Skeletal muscle cell (primary cell): ENCODE measurements around the gene EXPH5.

ENCODE experiments used
- DNase-seq: peaks from one replicate; pipeline ENCODE4 v3.0.0-alpha.2; 2010; ENCODE audit warnings: low read depth
- H3K4me3 ChIP-seq: 2 replicates; pipeline ENCODE4 v1.5.1; 2011; ENCODE audit warnings: low read depth, mild to moderate bottlenecking, control low read depth, low read length, moderate library complexity

The EXPH5 gene

DNA sequence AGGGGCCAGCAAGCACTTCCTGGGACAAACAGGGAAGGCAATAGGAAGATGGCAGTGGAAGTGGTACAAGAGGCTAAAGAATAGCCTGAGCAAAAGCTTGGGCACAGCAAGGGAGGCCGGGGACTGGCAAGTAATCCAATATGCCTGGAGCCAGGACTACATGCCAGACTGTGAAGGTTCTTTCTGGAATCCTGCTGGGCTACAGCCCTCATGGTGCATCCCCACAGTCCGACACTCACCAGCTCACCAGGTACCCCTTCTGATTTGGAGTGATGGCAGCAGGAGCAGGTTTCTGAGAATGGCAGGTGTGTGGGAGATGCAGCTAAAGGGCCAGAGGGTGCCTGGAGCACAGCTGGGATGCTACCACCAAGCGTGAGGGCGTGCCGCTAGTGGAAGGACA is 63.1 kb downstream of the EXPH5 start:
- no peak for DNase-seq
- no peak overlapping the region for H3K4me3 ChIP-seq

DNA sequence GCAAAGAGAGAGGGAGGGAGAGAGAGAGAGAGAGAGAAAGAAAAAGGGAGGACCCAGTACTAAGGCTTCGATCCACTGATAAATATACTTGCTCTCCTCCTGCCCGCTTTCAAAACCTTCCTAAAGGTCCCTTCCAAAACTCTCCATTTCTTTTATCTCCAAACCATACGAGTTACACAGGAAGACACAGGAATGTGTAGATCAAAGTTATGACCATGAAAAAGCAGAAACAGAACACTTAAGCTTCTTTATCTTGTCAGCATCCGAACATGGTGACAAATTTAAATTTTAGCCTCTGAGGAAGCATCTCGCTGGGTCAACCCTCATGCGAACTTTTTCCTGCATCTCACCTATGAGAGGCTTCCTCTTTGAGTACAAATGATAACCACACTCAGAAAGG is 66.2 kb downstream of the EXPH5 start:
- H3K4me3 ChIP-seq: no peak overlapping the region

DNA sequence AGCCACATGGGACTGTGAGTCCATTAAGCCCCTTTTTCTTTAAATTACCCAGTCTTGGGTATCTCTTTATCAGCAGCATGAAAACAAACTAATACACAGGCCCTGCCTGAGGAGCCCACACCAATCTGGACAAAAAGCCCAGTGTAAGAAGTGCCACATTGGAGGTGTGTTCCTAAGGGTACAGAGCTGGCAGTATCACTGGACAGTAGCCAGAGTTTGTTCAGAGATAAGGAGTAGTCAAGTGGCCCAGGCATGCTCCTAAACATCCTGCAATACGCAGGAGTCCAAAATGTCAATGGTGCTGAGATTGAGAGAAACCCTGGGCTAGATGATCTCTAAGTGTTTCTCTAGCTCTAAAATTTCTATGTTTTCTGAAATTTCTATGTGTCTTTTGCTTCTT is 68.4 kb downstream of the EXPH5 start:
- DNase-seq: no peak
- no peak overlapping the region for H3K4me3 ChIP-seq

More for the DNA sequence above, 66.2 kb downstream of the EXPH5 start:
- DNase-seq: no peak

DNA sequence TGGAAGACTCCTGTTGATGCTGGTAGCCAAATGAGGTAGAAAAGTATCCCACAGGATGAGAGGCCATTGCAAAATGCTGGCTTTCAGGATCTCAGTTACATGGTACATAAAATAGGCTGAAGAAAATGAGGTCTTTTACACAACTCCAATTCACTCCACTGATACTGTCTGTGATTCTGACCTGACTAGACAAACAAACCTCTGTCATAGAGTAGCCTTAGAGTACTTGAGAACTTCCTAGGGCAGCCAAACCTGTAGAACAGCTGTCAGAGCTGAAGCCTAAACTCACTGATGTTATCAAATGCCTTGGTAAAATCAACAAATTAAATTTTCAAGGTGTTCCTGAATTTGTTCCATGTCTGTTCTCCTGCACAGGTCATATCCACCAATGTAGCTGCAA is 69.1 kb downstream of the EXPH5 start:
- H3K4me3 ChIP-seq: no peak overlapping the region
- no peak for DNase-seq

DNA sequence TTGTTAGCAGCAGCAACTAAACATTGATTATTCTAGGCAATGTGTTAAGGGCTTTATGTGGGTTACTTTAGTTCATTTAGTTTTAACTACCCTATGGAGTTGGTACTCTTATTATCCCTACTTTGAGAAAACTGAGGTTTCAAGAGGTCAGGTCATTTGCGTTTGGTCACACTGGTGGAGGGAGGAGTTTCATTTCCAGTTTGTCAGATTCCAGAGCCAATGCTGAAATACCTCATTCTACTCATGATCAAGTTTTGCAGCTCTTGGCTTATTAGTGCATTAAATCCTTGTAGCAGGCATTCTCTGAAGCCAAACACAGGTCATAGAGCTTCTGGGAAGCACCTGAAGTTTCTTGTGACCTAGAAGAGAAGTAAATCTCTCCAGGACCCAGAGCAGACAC is 71.2 kb downstream of the EXPH5 start:
- H3K4me3 ChIP-seq: no peak overlapping the region
- no peak for DNase-seq

DNA sequence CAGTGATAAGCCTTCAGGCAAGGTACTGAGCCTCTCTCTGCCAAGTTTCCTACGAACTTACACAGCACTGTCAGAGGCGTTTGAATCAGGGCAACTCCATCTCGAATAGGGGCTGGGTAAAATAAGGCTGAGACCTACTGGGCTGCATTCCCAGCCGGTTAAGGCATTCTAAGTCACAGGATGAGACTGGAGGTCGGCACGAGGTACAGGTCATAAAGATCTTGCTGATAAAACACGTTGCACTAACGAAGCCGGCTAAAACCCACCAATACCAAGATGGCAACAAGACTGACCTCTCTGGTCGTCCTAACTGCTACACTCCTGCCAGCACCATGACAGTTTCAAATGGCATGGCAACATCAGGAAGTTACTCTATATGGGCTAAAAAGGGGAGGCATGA is 75.0 kb downstream of the EXPH5 start:
- no peak for DNase-seq
- H3K4me3 ChIP-seq: no peak overlapping the region

DNA sequence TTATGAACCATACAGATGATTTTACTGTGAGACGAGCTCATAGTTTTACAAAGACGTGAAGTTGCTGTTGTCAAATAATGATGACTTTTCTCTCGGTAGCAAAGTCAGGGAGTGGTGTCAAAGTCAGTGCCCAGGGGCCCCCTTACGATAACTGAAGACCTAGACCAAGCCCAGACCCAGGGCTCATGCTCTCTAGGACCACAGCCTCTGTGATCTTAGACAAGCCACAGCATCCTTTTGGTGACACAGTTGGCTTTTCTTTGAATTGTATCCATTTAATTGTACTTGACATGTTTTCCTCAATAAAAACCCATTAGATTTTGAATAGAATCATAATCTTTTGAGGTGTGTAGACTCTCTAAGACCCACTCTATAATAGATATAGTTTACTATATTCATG is 77.4 kb downstream of the EXPH5 start:
- H3K4me3 ChIP-seq: no peak overlapping the region
- DNase-seq: no peak

DNA sequence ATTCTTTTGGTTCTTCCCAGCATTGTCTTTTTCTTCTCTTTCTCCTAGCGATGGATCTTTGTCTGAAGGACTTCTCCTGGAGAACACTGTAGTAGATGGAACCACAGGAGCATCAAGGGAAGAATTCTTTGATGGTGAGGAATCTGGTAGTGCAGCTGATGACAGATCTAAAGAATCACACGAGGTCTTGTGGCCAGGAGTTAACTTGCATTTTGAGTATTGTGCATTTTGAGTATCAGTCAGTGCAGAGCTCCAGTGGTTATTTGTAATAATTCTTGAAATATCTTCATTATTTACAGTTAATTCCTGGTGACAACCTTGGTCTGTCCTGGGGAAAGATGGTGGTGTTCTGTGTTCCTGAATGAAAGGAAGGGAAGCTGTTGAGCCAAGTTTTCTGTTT is 80.9 kb downstream of the EXPH5 start:
- no peak overlapping the region for H3K4me3 ChIP-seq

DNA sequence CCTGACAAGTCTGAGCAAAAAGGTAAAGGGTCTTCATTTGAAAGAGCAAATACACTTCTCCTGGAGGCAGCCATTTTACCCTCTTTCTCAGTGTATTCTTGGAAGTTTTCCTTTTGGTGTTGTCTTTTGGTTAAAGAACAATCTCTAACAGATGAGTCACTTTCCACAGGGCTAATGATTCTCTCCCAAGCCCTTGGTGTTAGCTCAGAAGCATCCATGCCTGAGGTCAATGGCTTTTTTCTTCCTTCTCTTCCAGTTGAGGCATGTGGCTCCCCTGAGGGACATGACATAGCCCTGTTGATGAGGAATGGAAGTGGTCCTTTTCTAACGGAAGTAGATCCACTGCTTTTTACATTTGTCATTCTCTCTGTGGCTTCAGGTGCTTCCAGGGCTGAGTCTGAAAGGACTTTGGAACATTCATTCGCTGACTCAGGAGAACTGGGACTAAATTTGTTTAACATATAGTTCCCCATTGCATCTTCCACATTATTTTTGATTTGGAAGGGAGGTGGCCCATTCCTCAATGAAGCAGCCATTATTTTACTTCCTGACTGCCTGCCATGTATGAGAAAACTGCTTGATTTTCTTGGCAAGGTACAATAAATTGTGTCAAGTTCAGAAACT is 81.6 kb downstream of the EXPH5 start:
- DNase-seq: peak; percentile 59
- no peak overlapping the region for H3K4me3 ChIP-seq

More for the DNA sequence above, 80.9 kb downstream of the EXPH5 start:
- DNase-seq: no peak

DNA sequence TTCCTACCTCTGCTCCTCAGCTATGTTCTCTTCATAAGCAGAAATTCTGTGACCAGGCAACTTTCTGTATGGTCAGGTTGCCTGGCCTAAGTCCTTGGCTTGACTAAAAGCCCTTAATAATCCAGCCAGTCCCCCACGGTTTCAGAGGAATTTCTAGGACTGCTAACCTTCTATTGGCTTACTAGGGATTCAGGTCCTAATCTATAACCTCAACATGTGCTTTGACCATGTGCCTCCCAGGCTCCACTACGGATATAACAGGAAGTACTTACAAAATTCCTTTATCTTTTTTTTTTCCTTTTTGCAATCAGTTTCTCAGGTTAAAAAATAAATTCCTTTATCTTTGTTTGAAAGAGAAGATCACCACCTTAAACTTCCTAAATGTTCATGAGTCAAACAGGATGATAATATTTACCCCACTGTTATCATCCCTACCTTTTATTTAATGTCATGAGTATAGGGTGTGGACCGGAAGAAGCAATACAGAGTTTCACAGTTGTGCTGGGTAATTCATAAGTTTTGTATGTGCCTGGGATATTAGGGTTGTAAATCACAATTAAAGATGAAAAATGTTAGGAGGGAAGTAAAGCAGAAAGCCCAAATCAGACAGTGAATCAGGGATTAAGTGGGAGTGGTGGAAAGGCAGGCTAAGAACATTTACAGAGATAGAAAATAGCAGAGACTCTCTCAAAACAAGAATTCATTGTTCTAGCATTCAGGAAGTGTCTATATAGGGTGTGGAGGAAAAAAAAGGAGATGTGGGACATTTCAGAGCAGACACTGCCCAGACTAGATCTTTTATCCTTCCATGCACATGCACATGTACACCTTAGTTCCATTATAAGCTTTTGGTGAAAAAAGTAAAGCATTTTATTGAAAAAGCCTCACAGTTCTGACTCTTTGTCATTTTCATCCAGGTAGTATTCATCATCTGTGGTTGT is 84.6 kb downstream of the EXPH5 start:
- no peak overlapping the region for H3K4me3 ChIP-seq
- no peak for DNase-seq

DNA sequence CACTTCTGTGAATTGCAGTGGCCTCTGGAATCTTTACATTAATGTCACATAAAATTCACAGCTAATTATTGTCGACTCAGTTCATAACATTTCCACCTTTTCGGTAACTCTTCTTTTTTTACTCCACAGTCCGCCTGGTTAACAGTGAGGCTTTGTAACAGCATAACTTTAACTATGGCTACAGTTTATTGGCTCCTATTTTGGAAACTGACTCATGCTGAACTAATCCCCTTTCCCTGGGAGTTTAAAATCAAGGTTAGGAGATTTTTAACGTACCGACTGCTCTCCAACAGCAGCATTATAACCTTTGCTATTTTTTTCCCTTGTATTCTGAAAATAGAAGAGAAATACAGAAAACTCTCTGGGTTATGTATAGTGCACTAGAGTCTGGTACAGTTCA is 92.2 kb downstream of the EXPH5 start:
- no peak for DNase-seq
- no peak overlapping the region for H3K4me3 ChIP-seq

DNA sequence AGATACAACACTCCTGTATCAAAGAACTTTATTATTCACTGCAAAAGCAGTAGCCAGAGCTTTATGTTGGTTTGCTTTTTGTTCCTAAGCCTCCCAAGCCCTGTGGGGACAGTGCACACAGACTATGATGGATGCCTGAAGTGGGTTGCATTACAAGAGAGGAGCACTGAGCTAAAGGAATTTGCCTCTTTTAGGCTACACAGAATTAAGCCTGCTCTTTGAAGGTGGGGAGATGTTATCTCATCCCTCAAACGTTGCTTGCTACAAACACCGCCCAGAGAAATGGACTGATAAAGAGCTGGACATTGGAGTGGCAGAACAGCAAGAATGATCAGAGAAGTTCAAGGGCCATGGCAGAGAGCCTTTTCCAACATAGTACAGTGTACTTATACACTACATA is 92.8 kb downstream of the EXPH5 start:
- no peak overlapping the region for H3K4me3 ChIP-seq
- DNase-seq: no peak

DNA sequence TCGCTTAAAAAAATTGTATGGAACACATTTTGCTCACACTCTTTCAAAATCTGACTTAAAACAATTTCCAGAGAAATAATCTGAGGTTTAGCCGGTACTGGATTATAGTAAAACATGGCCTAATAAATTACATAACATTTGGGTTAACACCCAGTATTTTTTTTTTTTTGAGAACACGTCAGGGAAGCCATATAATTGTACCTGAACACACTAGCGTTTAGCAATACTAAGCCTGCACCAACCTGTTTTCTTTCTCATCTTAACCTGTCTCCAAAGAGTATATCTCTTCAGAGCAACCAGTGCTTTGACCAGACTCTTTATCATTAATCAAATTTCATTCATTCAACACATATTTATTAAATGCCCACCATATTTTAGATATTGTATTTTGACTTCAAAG is 93.4 kb downstream of the EXPH5 start:
- no peak for DNase-seq
- no peak overlapping the region for H3K4me3 ChIP-seq

DNA sequence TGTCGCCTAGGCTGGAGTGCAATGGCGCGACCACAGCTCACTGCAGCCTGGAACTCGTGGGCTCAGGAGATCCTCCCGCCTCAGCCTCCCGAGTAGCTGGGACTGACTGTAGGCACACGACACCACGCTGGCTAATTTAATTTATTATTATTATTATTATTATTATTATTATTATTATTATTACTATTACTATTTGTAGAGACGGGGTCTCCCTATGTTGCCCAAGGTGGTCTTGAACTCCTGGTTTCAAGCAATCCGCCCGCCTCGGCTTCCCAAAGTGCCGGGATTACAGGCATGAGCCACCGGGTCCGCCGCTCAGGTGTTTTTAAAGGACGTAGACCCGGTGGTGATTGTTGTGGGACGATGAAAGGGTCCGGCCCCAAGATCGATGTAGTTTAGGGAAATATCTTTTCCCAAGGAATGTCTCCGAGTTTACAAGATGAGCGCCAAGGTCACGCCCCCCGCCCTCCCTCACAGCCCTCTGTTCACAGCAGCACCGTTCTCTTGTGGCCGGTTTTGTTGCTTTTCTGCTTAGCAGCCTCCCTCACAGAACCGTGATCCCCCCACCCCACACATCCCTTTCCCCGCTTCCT is 94.7 kb downstream of the EXPH5 start:
- no peak for DNase-seq
- H3K4me3 ChIP-seq: peak overlapping the region; percentile 58

DNA sequence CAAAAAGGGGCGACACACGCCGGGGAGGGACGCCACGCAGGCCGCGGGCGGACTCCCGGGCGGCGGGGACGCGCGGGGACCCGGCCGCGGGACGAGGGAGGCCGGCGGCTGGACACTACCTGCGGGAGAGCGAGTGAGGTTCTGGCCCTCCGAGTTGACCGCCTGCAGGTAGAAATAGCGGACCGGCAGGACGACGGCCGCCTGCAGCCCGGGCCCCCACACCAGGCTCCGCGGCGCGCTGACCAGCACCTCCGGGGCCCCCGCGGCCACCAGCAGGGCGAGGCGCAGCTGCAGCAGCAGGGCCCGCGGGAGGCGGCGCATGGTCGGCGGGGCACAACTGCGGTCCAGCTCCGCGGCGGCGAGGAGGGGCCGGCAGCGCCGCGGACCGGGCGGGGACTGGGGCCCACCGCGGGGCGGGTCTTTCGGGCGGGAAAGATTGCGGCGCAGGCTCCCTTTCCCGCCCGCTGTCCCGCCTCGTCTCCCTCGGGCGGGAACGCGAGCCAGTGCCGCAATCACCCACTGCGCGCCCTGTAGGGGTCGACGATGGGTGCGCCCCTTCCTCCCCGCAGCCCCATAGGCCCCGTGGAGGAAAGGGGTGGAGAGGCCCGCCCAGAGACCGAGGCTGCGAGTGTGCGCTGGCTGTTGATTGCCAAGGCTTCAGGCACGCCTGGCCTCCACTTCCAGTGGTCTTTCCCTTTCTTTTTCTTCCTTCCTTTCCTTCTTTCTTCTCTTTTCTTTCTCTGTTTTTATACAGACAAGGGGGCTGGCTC is 95.3 kb downstream of the EXPH5 start, which contains the start of gene POGLUT3:
Gene POGLUT3 (minus strand): TSS at position 339 of the 770 bp plus-strand sequence. CDS start 18 bp downstream, at position 321.
- peak within 1 kb of the TSS; percentile 58 for H3K4me3 ChIP-seq
- no peak for DNase-seq

DNA sequence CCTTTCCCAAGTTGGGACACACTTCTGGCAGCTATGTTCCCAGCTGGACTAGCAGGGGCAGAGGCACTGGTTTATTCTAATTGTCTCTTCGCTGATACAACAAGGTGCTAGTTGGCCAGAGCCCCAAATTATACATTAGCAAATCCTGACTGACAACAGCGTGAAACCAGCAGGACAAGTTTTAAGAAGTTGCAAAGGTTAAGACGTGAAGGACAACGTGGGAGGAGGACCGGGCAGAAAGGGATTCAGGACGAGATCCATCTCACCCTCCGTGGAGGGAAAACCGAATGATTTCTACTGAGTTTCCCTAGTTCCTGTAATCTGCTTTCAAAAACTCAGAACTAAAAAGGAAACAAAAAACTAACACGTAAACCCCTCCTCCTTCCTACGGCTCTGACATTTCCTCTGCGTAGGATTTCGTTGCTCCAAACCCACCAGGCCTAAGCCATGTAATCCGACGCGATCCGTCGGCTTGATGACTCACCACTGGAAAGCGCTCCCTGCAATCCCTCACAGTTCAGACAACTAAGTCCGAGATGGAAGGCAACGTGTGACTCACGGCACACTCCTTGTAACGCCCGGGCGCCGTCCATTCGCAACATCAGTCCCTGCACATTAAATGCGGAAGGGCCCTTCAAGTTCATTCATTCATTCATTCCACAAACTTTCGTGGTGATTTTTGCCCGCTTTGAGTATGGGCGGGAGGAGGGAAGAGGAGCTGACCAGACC is 96.1 kb downstream of the EXPH5 start:
- H3K4me3 ChIP-seq: peak overlapping the region; percentile 58
- peak; percentile 97 for DNase-seq

DNA sequence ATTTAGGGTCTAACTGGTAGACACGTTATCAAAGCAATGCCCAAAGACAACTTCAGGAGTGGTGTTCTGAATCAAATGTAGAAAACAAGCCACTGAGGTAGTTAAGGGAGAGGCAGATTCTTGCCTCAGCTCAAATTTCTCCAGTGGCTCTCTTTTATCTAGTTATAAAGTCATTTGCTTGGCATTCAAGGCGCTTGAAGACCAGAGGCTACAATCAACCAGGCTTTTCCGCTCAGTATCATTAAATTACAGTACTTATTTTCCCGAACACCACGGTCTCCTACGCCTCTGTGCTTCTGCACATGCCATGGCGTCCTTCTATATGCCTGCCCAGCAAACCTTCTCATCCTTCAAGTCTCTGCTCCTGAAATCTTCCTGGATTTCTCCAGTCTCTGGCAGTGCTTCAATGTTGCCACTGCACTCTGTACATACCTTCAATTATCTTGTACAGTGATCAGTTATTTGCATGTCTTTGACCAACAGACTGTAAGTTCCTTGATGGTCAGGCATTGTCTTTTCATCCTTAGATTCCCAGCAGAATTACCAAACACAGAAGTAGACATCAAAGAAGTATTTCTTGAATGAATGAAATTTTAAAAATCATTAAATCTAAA is 96.8 kb downstream of the EXPH5 start:
- no peak for DNase-seq
- H3K4me3 ChIP-seq: peak overlapping the region; percentile 58

DNA sequence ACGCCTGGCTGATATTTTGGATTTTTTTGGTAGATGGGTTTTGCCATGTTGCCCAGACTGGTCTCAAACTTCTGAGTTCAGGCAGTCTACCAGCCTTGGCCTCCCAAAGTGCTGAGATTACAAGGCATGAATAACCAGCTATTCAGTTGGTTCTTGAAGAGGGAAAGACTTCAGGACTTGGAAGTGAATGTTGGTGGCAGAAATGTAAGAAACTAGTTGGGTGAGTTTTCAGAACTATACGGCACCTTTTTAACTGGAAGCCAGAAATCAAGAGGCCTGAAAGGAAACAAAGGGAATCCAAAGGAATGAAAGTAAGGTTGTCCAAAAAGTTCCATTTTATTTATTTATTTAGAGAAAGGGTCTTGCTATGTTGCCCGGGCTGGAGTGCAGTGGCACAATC is 98.2 kb downstream of the EXPH5 start:
- no peak for DNase-seq
- no peak overlapping the region for H3K4me3 ChIP-seq

DNA sequence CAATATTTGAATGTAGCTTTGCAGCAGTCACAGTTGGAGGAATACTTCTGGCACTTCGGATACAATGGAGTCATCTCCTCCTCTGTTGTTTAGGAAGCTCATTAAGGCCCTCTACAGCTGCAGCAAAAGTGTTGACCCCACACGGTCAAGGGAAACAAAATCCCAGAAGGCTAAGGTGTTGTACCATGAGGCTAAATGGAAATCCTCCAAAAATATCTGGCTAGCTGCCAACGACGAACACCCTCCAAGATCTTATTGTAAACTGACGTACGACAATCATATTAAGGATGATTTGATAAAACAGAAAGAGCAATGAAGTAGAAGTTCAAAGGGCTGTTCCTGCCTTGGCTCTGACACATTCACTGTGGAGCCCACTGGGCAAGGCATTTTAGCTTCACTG is 99.4 kb downstream of the EXPH5 start:
- no peak for DNase-seq
- H3K4me3 ChIP-seq: no peak overlapping the region
